HL-60 (cell line): ENCODE results near the gene C15orf40.

Experiments
- DNase-seq, 2 experiments: peaks; one replicate each; pipeline ENCODE4 v3.0.0-alpha.2; 2010 to 2020; ENCODE audit warnings: low read depth in 1 of 2, low spot score in 1 of 2
- H3K27ac ChIP-seq: fragments of 250-450 bp; sonication (Bioruptor Pico); replicated peaks from 2 replicates; pipeline ENCODE4 v1.5.1; 2020; ENCODE audit warnings: mild to moderate bottlenecking, moderate library complexity
- H3K27me3 ChIP-seq: fragments of 250-450 bp; sonication (Bioruptor Pico); 2 replicates; pipeline ENCODE4 v1.5.1; 2021; ENCODE audit warnings: mild to moderate bottlenecking, moderate library complexity; ENCODE audit not compliant: insufficient read depth, poor library complexity, severe bottlenecking
- H3K4me3 ChIP-seq: replicated peaks from 2 replicates; pipeline ENCODE4 v1.5.1; 2011; ENCODE audit warnings: mild to moderate bottlenecking, control low read depth, low read length; ENCODE audit not compliant: insufficient read depth
- CTCF ChIP-seq: IDR thresholded peaks from one replicate; pipeline ENCODE4 v1.5.1; 2011; ENCODE audit warnings: low read length, control low read depth, inconsistent platforms; ENCODE audit not compliant: insufficient read depth
- GABPA ChIP-seq: IDR thresholded peaks from 2 replicates; pipeline ENCODE4 v1.6.1; 2012; ENCODE audit warnings: low read depth
- POLR2AphosphoS5 ChIP-seq: IDR thresholded peaks from 2 replicates; pipeline ENCODE4 v1.6.1; 2012; ENCODE audit warnings: low read depth
- REST ChIP-seq: IDR thresholded peaks from 2 replicates; pipeline ENCODE4 v1.6.1; 2012; ENCODE audit warnings: low read depth; ENCODE audit not compliant: insufficient replicate concordance
- SPI1 ChIP-seq: IDR thresholded peaks from 2 replicates; pipeline ENCODE4 v1.6.1; 2012; ENCODE audit warnings: low read depth, mild to moderate bottlenecking, borderline replicate concordance

The C15orf40 gene

GRCh38 chr15:82986442-82986780 is 25.0 kb downstream of the C15orf40 start:
- no peak for DNase-seq
- TF ChIP-seq CTCF = no peak
- no peak for TF ChIP-seq GABPA
- TF ChIP-seq POLR2AphosphoS5 = no peak
- no peak for TF ChIP-seq REST
- TF ChIP-seq SPI1 = no peak
- Histone ChIP-seq H3K27ac (peak overlapping the region; percentile 81), H3K27me3 (no peaks in the 10 kb centered on the region), H3K4me3 (peak overlapping the region; percentile 75)

- peak; percentile 53 for TF ChIP-seq REST
- peak; percentile 84 for TF ChIP-seq GABPA
- no peak for TF ChIP-seq CTCF
- TF ChIP-seq POLR2AphosphoS5 = peak; percentile 88
- TF ChIP-seq SPI1 = peak; percentile 62; the same call in 1 of the 2 replicates
- no peaks in the 10 kb centered on the region for H3K27me3 ChIP-seq
- H3K4me3 ChIP-seq = peak within 1 kb of the TSS; percentile 75
- DNase-seq = peak; percentile 95 to 96
- peak within 1 kb of the TSS; percentile 81 for H3K27ac ChIP-seq
Observed at GRCh38 chr15:82985688-82986441, 25.6 kb downstream of the C15orf40 start, which contains the start of gene RAMAC. RAMAC (plus strand) TSS chr15:82986210; CDS start chr15:82989019, 2,809 bp downstream.

DNA sequence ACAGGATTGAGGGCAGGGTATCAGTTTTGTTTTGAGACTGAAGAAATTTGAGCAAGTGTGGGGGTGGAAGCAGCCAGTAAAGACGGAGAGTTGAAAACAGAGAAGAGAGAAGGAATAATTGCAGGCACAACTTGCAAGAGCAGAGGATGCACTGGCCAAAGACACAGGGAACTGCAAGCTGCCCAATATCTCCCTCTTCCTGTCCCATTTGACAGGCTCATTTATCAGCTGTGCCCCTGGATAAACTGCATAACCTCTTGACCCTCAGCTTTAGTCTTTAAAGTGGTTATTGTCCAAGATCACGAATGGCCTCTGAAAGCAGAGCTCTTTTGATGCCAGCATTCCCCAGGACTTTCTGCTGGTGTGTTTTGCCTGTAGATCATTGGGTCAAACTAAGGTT is 30.5 kb downstream of the C15orf40 start:
- TF ChIP-seq GABPA (no peak), REST (no peak), POLR2AphosphoS5 (no peak), CTCF (no peak), SPI1 (no peak)
- Histone ChIP-seq H3K4me3 (no peak overlapping the region), H3K27me3 (no peaks in the 10 kb centered on the region), H3K27ac (no peak overlapping the region)
- DNase-seq = no peak
